Vagina (tissue), 2 donors: ENCODE data around the gene ANKS6.

ENCODE experiments used
- POLR2A ChIP-seq, 2 donors: fragments of 450-650 bp; IDR thresholded peaks; one replicate each; pipeline ENCODE4 v1.6.1; 2017; ENCODE audit warnings: antibody characterized with exemption in 2 of 2, mild to moderate bottlenecking in 2 of 2, moderate library complexity in 2 of 2
- POLR2AphosphoS5 ChIP-seq, 2 donors: sonication (generic); formaldehyde crosslinking; IDR thresholded peaks; one replicate each; pipeline ENCODE4 v1.9.0; 2017; ENCODE audit warnings: antibody characterized with exemption in 2 of 2, mild to moderate bottlenecking in 2 of 2, low read depth in 1 of 2; ENCODE audit not compliant: insufficient read depth in 1 of 2
- TF ChIP-seq, protein P1 (sequence below), 3 experiments: fragments of 450-650 bp in 2 of 3; fragments of 200-600 bp in 1 of 3; sonication (generic) in 1 of 3; IDR thresholded peaks; one replicate each; pipeline ENCODE4 v1.5.1; 2017 to 2019; ENCODE audit warnings: antibody characterized with exemption in 3 of 3, mild to moderate bottlenecking in 2 of 3, moderate library complexity in 2 of 3

DNA sequence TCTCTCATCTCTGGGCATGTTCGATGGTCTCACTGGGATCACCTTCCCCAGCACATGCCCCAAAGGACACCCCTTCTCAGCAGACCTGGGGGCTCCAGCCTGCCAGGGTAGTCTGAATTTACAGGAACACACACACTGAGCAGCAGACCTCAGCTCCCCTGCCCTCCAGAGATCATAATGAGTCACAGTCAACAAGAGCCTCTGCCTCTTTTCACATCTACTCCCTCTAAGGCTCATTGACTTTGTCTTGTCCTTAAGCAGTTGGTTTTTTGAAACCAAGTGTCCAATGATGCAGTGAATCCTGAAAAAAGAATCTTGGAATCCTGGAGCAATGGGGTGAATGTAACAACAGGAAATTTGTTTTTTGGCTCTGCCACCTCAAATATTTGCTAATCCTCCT lies 108.4 kb downstream of the ANKS6 start:
- TF ChIP-seq POLR2AphosphoS5 (IDR thresholded peaks at IDR 0.05; ENCODE audit: insufficient read depth in 1 of 2, low read depth in 1 of 2), result no peak
- TF ChIP-seq, protein P1, sequence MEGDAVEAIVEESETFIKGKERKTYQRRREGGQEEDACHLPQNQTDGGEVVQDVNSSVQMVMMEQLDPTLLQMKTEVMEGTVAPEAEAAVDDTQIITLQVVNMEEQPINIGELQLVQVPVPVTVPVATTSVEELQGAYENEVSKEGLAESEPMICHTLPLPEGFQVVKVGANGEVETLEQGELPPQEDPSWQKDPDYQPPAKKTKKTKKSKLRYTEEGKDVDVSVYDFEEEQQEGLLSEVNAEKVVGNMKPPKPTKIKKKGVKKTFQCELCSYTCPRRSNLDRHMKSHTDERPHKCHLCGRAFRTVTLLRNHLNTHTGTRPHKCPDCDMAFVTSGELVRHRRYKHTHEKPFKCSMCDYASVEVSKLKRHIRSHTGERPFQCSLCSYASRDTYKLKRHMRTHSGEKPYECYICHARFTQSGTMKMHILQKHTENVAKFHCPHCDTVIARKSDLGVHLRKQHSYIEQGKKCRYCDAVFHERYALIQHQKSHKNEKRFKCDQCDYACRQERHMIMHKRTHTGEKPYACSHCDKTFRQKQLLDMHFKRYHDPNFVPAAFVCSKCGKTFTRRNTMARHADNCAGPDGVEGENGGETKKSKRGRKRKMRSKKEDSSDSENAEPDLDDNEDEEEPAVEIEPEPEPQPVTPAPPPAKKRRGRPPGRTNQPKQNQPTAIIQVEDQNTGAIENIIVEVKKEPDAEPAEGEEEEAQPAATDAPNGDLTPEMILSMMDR (IDR thresholded peaks at IDR 0.05), result no peak
- no peak for TF ChIP-seq POLR2A (IDR thresholded peaks at IDR 0.05)
